Vagina (tissue), 2 donors: ENCODE measurements around the gene LGALS4. TPM values are rescaled to one million over a fixed set of nuclear protein-coding genes. Genes with fewer than 3 reads are reported as not detected.
"Not testable (repeated sequence)": the region's sequence is repeated elsewhere in the genome, so short reads cannot be mapped to it uniquely, and the experiment has no call there.

Experiments
- DNase-seq, 2 donors: peaks; one replicate each; pipeline ENCODE4 v3.0.0-alpha.2; 2017; ENCODE audit errors: extremely low spot score in 2 of 2
- H3K27ac ChIP-seq: fragments of 200-600 bp; sonication (generic); one replicate; pipeline ENCODE4 v1.5.1; 2019
- H3K27me3 ChIP-seq: fragments of 200-600 bp; sonication (generic); one replicate; pipeline ENCODE4 v1.5.1; 2019
- H3K36me3 ChIP-seq, 2 donors: fragments of 200-600 bp; sonication (generic); one replicate each; pipeline ENCODE4 v1.5.1; 2017 to 2019
- H3K4me1 ChIP-seq: fragments of 200-600 bp; sonication (generic); one replicate; pipeline ENCODE4 v1.5.1; 2019
- H3K4me3 ChIP-seq, 2 donors: fragments of 200-600 bp; sonication (generic); 1 replicate in 1 of 2; 2 replicates in 1 of 2; pipeline ENCODE4 v1.5.1; 2016 to 2019
- H3K9me3 ChIP-seq: fragments of 200-600 bp; sonication (generic); one replicate; pipeline ENCODE4 v1.5.1; 2019
- POLR2A ChIP-seq, 2 donors: fragments of 450-650 bp; IDR thresholded peaks; one replicate each; pipeline ENCODE4 v1.6.1; 2017; ENCODE audit warnings: antibody characterized with exemption in 2 of 2, mild to moderate bottlenecking in 2 of 2, moderate library complexity in 2 of 2
- POLR2AphosphoS5 ChIP-seq, 2 donors: sonication (generic); formaldehyde crosslinking; IDR thresholded peaks; one replicate each; pipeline ENCODE4 v1.9.0; 2017; ENCODE audit warnings: antibody characterized with exemption in 2 of 2, mild to moderate bottlenecking in 2 of 2, low read depth in 1 of 2; ENCODE audit not compliant: insufficient read depth in 1 of 2
- intact Hi-C: fragments of 100-400 bp; cut with DNase I; formaldehyde crosslinking; loops from one replicate; pipeline ENCODE4 v1.15.1; 2023
- total RNA-seq: library from RNA; depleted of rRNA; stranded (reverse); fragments of >200 nt; gene quantifications from one replicate; pipeline ENCODE4 v1.2.3, GENCODE V29; 2016
- TF ChIP-seq, protein P1 (sequence below), 3 experiments: fragments of 450-650 bp in 2 of 3; fragments of 200-600 bp in 1 of 3; sonication (generic) in 1 of 3; IDR thresholded peaks; one replicate each; pipeline ENCODE4 v1.5.1; 2017 to 2019; ENCODE audit warnings: antibody characterized with exemption in 3 of 3, mild to moderate bottlenecking in 2 of 3, moderate library complexity in 2 of 3

Gene LGALS4
- total RNA-seq, 1 donor from 2014 or later = not detected

GRCh38 chr19:38790507-38791403 lies 22.0 kb downstream of the LGALS4 start:
- DNase-seq, H3K27ac ChIP-seq: not testable (repeated sequence)

GRCh38 chr19:38788478-38789243 lies 24.1 kb downstream of the LGALS4 start, which contains the start of gene LGALS7B:
Gene LGALS7B, plus strand, starts transcription at chr19:38789200. Its CDS starts 27 bp downstream, at chr19:38789227.
- peak within 1 kb of the TSS; percentile 57 for H3K27ac ChIP-seq
- no peak for DNase-seq
- H3K9me3 ChIP-seq = no peaks in the 10 kb centered on the region
- intact Hi-C loops = no loop called here
- no peak within 1 kb of the TSS for H3K4me3 ChIP-seq
- H3K27me3 ChIP-seq = no peaks in the 10 kb centered on the region
- no peaks in the 10 kb centered on the region for H3K36me3 ChIP-seq
- H3K4me1 ChIP-seq = peaks cover 23% of the 10 kb centered on the region
- TF ChIP-seq, protein P1, sequence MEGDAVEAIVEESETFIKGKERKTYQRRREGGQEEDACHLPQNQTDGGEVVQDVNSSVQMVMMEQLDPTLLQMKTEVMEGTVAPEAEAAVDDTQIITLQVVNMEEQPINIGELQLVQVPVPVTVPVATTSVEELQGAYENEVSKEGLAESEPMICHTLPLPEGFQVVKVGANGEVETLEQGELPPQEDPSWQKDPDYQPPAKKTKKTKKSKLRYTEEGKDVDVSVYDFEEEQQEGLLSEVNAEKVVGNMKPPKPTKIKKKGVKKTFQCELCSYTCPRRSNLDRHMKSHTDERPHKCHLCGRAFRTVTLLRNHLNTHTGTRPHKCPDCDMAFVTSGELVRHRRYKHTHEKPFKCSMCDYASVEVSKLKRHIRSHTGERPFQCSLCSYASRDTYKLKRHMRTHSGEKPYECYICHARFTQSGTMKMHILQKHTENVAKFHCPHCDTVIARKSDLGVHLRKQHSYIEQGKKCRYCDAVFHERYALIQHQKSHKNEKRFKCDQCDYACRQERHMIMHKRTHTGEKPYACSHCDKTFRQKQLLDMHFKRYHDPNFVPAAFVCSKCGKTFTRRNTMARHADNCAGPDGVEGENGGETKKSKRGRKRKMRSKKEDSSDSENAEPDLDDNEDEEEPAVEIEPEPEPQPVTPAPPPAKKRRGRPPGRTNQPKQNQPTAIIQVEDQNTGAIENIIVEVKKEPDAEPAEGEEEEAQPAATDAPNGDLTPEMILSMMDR (IDR thresholded peaks at IDR 0.05) = no peak

More at GRCh38 chr19:38790507-38791403, 22.0 kb downstream of the LGALS4 start:
- H3K9me3 ChIP-seq, H3K36me3 ChIP-seq, H3K27me3 ChIP-seq, intact Hi-C loops: not testable (repeated sequence)
- peaks cover 23% of the 10 kb centered on the region for H3K4me1 ChIP-seq
- H3K4me3 ChIP-seq = peak overlapping the region in 1 of 2 donors; percentile 42

DNA sequence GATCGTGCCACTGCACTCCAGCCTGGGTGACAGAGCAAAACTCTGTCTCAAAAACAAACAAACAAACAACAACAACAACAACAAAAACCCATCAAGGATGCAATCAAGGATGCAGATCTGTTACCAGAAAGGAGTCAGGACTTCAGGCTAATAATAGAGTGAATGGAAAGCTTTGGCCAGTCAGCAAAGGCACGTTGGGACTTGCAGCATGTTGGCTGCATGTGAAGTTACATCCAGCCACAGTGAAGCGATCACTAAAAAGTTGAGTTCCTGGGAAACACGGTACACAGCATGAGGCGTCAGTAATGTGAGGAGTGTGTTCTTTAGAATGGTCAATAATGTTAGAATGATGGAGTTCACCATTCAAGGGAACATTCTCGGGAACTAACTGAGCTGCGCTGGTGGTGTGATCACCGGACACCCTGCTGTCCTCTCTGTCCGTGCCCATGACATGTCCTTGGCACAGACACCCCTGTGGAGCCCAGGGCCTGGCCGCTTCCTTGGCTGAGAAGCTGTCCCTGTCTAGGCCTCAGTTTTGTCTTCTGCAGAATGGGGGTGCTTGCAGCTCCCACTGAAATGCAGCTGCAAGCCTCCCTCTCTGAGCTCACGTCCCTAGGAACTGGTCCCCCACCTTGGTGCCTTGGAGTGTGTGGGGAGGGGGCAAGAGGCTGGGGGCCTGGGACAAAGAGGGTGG lies 26.0 kb downstream of the LGALS4 start:
- H3K9me3 ChIP-seq = no peaks in the 10 kb centered on the region
- H3K36me3 ChIP-seq = no peaks in the 10 kb centered on the region
- intact Hi-C loops = no loop called here
- H3K4me1 ChIP-seq = peaks cover 14% of the 10 kb centered on the region
- no peak for DNase-seq
- no peaks in the 10 kb centered on the region for H3K27me3 ChIP-seq
- TF ChIP-seq POLR2AphosphoS5 (IDR thresholded peaks at IDR 0.05; ENCODE audit: insufficient read depth in 1 of 2, low read depth in 1 of 2) = no peak
- TF ChIP-seq, protein P1 (IDR thresholded peaks at IDR 0.05) = no peak
- TF ChIP-seq POLR2A (IDR thresholded peaks at IDR 0.05) = no peak
- H3K27ac ChIP-seq = no peak overlapping the region
- no peak overlapping the region for H3K4me3 ChIP-seq

- H3K36me3 ChIP-seq, DNase-seq, H3K27me3 ChIP-seq, H3K27ac ChIP-seq, H3K9me3 ChIP-seq, intact Hi-C loops, H3K4me3 ChIP-seq: not testable (repeated sequence)
- H3K4me1 ChIP-seq = peaks cover 14% of the 10 kb centered on the region
Measured at GRCh38 chr19:38786061-38786460, 26.7 kb downstream of the LGALS4 start.

GRCh38 chr19:38785187-38785699 lies 27.5 kb downstream of the LGALS4 start:
- Histone ChIP-seq H3K27me3 (no peaks in the 10 kb centered on the region), H3K4me1 (peaks cover 14% of the 10 kb centered on the region), H3K27ac (no peak overlapping the region), H3K9me3 (no peaks in the 10 kb centered on the region), H3K36me3 (no peaks in the 10 kb centered on the region), H3K4me3 (no peak overlapping the region)
- TF ChIP-seq POLR2A (IDR thresholded peaks at IDR 0.05) = no peak
- intact Hi-C loops = no loop called here
- no peak for DNase-seq

- no peak for DNase-seq
- intact Hi-C loops = no loop called here
- no peaks in the 10 kb centered on the region for H3K36me3 ChIP-seq
- H3K4me3 ChIP-seq = no peak overlapping the region
- no peak overlapping the region for H3K27ac ChIP-seq
- H3K4me1 ChIP-seq = peaks cover 14% of the 10 kb centered on the region
- no peaks in the 10 kb centered on the region for H3K27me3 ChIP-seq
- no peaks in the 10 kb centered on the region for H3K9me3 ChIP-seq
- TF ChIP-seq, protein P1 (IDR thresholded peaks at IDR 0.05) = no peak
- TF ChIP-seq POLR2AphosphoS5 (IDR thresholded peaks at IDR 0.05; ENCODE audit: insufficient read depth in 1 of 2, low read depth in 1 of 2) (no peak), POLR2A (IDR thresholded peaks at IDR 0.05) (no peak)
Measured at GRCh38 chr19:38784224-38784623, 28.5 kb downstream of the LGALS4 start.

DNA sequence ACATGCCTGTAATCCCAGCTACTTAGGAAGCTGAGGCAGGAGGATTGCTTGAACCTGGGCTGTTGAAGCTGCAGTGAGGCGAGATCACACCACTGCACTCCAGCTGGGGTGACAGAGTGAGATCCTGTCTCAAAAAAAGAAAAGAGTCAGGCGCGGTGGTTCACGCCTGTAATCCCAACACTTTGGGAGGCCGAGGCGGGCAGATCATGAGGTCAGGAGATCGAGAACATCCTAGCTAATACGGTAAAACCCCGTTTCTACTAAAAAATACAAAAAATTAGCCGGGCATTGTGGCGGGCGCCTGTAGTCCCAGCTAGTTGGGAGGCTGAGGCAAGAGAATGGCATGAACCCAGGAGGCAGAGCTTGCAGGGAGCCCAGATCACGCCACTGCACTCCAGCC lies 30.5 kb downstream of the LGALS4 start:
- H3K36me3 ChIP-seq, H3K9me3 ChIP-seq, intact Hi-C loops, DNase-seq, H3K27ac ChIP-seq, H3K4me3 ChIP-seq, H3K27me3 ChIP-seq: not testable (repeated sequence)
- peaks cover 12% of the 10 kb centered on the region for H3K4me1 ChIP-seq
